ENCODE measurements around the gene STIMATE.

DNA sequence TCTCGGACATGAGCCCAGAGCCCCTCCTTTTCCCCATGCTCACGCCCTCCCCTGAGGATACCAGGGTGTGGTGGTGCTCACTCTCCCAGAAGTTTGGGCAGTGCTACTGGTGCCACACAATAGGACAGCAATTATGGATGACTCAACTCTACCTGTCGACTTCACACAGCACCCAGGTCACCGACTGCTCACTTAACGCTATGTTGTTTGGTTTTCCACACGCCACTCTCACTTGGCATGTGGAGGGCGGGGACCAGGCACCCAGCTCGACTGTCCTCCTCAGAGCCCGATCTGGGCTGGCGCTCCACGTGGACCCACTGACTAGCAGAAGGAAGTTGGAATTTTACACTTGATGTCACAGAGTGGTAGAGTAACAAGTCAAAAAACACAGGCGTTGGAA lies 30.9 kb downstream of the STIMATE start:
- TF ChIP-seq POLR2A (IDR thresholded peaks at IDR 0.05): no peak
- TF ChIP-seq, protein P1, sequence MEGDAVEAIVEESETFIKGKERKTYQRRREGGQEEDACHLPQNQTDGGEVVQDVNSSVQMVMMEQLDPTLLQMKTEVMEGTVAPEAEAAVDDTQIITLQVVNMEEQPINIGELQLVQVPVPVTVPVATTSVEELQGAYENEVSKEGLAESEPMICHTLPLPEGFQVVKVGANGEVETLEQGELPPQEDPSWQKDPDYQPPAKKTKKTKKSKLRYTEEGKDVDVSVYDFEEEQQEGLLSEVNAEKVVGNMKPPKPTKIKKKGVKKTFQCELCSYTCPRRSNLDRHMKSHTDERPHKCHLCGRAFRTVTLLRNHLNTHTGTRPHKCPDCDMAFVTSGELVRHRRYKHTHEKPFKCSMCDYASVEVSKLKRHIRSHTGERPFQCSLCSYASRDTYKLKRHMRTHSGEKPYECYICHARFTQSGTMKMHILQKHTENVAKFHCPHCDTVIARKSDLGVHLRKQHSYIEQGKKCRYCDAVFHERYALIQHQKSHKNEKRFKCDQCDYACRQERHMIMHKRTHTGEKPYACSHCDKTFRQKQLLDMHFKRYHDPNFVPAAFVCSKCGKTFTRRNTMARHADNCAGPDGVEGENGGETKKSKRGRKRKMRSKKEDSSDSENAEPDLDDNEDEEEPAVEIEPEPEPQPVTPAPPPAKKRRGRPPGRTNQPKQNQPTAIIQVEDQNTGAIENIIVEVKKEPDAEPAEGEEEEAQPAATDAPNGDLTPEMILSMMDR (IDR thresholded peaks at IDR 0.05): no peak
